Globus pallidus (tissue), 1 donor: ENCODE data around the gene ABI1.

Source experiments
- DNase-seq: peaks from one replicate; pipeline ENCODE4 v3.0.0-alpha.2; 2015; ENCODE audit warnings: low spot score

ABI1 gene

GRCh38 chr10:26711324-26711723, 149.4 kb downstream of the ABI1 start:
- no peak for DNase-seq

- no peak for DNase-seq
Measured at GRCh38 chr10:26706936-26707335, 153.8 kb downstream of the ABI1 start.

DNA sequence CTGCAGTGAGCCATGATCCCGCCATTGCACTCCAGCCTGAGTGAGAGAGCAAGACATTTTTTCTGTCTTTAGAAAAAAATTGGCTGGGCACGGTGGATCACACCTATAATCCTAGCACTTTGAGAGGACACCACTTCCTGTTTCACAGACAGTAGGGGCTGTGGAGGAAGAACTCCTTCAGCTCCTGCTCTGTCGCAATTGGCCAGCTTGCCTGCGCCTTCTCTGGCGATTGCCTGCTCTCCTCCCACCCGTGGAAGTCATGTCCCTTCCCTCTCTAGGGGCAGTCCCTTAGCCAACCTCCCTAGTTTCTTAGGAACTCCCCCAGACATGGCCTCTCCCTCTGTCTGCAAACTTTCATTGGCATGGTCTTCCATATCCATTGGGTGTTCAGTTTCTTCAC, 154.6 kb downstream of the ABI1 start:
- DNase-seq, result no peak

DNA sequence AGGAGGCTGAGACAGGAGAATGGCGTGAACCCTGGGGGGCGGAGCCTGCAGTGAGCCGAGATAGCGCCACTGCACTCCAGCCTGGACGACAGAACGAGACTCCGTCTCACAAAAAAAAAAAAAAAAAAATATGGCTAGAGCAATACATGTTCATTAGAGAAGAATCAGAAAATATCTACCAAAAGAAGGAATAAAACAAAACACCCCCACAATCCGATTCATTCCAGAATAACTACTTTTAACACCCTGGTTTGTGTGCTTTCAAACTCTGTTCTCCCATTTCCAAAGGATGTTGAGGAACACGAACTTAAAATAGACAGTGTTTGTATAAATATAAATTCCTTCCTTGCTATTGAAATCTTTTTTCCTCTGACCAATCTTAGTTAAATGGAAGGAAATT, 156.8 kb downstream of the ABI1 start:
- no peak for DNase-seq

DNA sequence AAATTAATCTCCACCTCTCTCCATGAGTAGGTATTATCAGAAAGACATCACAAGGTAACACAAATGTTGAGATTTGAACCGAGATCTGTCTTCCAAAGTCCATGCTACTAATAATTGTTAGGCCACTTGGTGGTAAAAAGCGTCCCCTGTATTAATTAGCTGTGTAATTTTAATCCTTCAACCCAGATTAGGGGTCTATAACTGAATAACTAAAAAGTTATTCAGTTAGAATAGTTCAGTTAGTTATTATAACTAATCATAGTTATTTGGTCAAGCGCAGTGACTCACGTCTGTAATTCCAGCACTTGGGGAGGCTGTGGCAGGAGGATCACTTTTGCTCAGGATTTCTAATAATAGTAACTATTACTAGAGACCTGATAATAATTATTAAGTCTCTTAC, 157.7 kb downstream of the ABI1 start:
- no peak for DNase-seq

DNA sequence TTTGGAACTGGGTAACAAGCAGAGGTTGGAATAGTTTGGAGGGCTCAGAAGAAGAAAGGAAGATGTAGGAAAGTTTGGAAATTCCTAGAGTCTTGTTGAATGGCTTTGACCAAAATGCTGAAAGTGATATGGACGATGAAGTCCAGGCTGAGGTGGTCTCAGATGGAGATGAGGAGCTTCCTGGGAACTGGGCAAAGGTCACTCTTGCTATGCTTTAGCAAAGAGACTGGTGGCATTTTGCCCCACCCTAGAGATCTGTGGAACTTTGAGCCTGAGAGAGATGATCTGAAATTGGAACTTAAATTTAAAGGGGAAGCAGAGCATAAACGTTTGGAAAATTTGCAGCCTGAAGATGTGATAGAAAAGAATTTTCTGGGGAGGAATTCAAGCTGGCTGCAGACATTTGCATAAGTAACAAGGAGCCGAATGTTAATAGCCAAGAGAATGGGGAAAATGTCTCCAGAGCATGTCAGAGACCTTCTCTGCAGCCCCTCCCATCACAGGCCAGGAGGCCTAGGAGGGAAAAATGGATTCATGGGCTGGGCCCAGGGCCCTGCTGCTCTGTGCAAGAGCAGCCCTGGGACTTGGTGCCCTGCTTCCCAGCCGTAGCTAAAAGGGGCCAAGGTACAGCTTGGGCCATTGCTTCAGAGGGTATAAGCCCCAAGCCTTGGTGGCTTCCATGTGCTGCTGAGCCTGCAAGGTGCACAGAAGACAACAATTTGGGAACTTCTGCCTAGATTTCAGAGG, 159.7 kb downstream of the ABI1 start:
- DNase-seq, result no peak

DNA sequence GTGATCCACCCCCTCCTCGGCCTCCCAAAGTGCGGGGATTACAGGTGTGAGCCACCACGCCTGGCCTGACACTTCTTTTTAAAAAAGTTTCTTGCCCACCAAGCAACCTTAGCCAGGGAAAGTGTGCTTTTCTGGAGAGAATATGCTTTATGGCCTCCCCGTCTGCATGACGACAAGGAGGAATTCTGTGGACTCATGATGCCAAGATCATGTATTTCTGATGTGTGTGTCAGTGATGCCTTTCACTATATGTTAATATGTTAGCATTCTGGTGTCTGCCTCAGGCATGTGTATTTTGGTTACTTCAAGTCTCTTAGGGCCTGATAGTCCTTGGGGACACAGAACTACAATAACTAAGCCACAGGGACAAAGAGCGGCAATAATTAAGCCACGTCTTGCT, 161.1 kb downstream of the ABI1 start:
- no peak for DNase-seq

DNA sequence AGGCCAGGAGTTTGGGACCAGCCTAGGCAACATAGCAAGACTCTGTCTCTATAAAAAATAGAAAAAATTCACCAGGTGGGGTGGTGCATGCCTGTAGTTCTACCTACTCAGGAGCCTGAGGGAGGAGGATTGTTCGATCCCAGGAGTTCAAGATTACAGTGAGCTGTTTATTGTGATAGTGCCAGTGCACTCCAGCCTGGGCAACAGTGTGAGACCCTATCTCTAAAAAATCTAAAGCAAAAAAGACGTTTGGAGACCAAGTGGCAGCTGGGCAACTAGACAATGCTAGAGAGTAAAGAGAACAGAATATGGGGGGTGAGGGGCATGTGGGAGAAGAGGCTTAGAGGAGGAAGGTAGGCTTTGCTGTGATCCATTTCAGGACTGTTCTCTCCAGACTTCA, 161.8 kb downstream of the ABI1 start:
- no peak for DNase-seq

DNA sequence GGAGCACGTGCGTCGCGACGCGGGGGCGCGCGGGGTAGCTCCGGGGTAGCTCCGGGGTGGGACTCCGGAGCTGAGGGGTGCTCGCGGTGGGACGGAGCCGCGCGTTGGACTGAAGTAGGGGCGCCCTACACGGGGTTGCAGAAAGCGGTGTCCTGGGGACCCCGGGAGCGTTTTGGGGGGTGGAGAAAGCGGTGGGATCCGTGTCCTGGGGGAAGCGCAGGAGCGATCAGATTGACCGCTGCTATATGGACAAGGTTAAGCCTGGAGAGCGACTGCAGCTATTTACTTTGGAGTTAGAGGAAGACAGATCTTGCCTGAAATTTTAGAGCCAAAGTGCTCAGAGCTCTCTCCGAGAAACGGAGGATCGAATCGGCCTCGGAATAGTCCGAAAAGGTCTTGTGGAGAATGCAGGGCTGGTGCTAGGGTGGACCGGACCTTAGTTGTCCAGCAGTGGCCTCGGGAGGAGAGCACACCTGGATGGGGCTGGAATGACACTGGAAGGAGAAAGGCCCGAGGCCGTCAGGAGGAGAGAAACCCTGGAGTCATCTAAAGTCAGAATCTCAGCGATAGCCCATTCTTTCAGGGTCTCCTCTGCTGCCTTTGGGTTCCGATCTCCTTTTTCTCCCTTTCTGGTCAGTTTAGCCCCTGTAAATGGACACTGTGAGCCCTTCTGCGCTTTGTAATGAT, 162.7 kb downstream of the ABI1 start:
- no peak for DNase-seq

- DNase-seq, result peak; percentile 75
Measured at GRCh38 chr10:26697163-26697921, 163.4 kb downstream of the ABI1 start, which contains the start of gene PDSS1. Gene PDSS1 (plus strand): TSS chr10:26697701. CDS start chr10:26697712, 11 bp downstream.

DNA sequence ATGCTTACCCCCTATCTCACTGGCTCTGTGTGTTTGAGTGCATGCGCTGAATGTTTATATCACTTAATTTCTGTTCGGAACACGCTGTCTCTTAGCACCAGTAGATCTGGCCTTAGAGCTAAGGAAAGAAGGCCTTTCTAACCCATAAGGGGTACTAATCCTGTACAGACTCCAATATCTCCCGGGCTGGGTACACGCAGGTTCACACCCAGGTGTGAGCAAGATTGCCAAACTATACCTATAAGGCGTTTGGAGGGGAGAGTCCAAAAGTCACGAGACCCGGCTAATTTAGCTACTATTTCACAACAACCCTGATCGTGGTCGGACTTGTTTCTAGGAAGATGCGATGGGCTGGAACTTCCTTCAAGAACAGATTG, 164.0 kb downstream of the ABI1 start:
- DNase-seq, result no peak
